BE2C (cell line): Measurements from ENCODE around the gene MALL.

Source experiments
- DNase-seq: peaks from one replicate; pipeline ENCODE4 v3.0.0-alpha.2; 2020
- H3K27me3 ChIP-seq: fragments of 250-450 bp; sonication (Bioruptor Pico); 2 replicates; pipeline ENCODE4 v1.5.1; 2020; ENCODE audit warnings: mild to moderate bottlenecking
- H3K36me3 ChIP-seq: fragments of 250-450 bp; sonication (Bioruptor Pico); 2 replicates; pipeline ENCODE4 v1.5.1; 2020; ENCODE audit warnings: mild to moderate bottlenecking
- H3K4me1 ChIP-seq: fragments of 250-450 bp; sonication (Bioruptor Pico); 2 replicates; pipeline ENCODE4 v1.5.1; 2020
- H3K4me3 ChIP-seq: 2 replicates; pipeline ENCODE4 v1.5.1; 2011; ENCODE audit warnings: low read depth, low read length
- H3K9me3 ChIP-seq: fragments of 250-450 bp; sonication (Bioruptor Pico); 2 replicates; pipeline ENCODE4 v1.5.1; 2020
- TF ChIP-seq, protein P1 (sequence below): IDR thresholded peaks from 2 replicates; pipeline ENCODE4 v1.5.1; 2012; ENCODE audit warnings: mild to moderate bottlenecking, low read depth, low read length

The MALL gene

GRCh38 chr2:110131166-110131565 is 15.5 kb upstream of the MALL start:
- no peak for DNase-seq
- Histone ChIP-seq H3K27me3 (no peaks in the 10 kb centered on the region), H3K4me3 (no peak overlapping the region), H3K4me1 (no peaks in the 10 kb centered on the region), H3K9me3 (no peaks in the 10 kb centered on the region), H3K36me3 (no peaks in the 10 kb centered on the region)
- TF ChIP-seq, protein P1, sequence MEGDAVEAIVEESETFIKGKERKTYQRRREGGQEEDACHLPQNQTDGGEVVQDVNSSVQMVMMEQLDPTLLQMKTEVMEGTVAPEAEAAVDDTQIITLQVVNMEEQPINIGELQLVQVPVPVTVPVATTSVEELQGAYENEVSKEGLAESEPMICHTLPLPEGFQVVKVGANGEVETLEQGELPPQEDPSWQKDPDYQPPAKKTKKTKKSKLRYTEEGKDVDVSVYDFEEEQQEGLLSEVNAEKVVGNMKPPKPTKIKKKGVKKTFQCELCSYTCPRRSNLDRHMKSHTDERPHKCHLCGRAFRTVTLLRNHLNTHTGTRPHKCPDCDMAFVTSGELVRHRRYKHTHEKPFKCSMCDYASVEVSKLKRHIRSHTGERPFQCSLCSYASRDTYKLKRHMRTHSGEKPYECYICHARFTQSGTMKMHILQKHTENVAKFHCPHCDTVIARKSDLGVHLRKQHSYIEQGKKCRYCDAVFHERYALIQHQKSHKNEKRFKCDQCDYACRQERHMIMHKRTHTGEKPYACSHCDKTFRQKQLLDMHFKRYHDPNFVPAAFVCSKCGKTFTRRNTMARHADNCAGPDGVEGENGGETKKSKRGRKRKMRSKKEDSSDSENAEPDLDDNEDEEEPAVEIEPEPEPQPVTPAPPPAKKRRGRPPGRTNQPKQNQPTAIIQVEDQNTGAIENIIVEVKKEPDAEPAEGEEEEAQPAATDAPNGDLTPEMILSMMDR, result no peak

DNA sequence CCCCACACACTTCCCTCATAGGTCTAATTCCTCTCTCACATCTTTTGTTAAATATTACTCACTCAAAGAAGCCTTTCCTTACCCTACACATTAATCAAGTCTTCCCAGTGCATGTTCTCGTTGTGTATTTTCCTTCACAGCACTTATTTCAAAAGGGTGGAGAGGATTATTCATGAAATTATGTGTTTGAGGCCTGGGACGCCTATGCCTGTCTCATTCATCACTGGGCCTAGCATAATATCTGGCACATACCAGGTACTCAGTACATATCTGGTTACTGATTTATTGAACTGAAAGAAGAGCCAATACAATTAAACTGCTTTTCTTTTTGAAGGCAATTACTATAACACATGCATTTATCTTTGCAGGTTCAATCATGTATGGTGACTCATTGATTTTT is 15.1 kb upstream of the MALL start:
- no peaks in the 10 kb centered on the region for H3K36me3 ChIP-seq
- H3K4me1 ChIP-seq, result no peaks in the 10 kb centered on the region
- no peaks in the 10 kb centered on the region for H3K9me3 ChIP-seq
- no peaks in the 10 kb centered on the region for H3K27me3 ChIP-seq
- H3K4me3 ChIP-seq, result no peak overlapping the region
- TF ChIP-seq, protein P1, result no peak
- DNase-seq, result no peak

DNA sequence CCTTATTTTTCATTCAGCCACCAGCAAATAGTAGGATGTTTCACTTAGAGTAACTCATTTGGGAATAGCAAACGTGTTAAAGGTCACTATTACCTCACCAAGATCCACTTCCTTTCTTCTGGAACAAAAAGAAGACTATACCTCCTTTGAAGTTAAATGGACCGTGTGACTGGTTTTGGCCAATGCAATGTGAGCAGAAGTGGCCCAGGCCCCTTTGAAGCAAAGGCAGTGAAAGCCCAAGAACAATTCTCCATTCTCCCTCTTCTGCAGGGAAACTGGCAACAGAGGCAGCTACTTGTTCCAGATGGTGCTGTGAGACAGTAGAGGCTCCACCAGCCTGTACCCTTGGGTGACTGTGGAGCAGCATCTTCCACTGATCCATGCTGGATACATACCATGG is 11.3 kb upstream of the MALL start:
- TF ChIP-seq, protein P1, result no peak
- Histone ChIP-seq H3K4me1 (no peaks in the 10 kb centered on the region), H3K36me3 (no peaks in the 10 kb centered on the region), H3K9me3 (no peaks in the 10 kb centered on the region), H3K27me3 (no peaks in the 10 kb centered on the region), H3K4me3 (no peak overlapping the region)
- no peak for DNase-seq

- no peak for DNase-seq
- H3K4me3 ChIP-seq, result no peak overlapping the region
Observed at GRCh38 chr2:110126086-110126773, 10.6 kb upstream of the MALL start.

DNA sequence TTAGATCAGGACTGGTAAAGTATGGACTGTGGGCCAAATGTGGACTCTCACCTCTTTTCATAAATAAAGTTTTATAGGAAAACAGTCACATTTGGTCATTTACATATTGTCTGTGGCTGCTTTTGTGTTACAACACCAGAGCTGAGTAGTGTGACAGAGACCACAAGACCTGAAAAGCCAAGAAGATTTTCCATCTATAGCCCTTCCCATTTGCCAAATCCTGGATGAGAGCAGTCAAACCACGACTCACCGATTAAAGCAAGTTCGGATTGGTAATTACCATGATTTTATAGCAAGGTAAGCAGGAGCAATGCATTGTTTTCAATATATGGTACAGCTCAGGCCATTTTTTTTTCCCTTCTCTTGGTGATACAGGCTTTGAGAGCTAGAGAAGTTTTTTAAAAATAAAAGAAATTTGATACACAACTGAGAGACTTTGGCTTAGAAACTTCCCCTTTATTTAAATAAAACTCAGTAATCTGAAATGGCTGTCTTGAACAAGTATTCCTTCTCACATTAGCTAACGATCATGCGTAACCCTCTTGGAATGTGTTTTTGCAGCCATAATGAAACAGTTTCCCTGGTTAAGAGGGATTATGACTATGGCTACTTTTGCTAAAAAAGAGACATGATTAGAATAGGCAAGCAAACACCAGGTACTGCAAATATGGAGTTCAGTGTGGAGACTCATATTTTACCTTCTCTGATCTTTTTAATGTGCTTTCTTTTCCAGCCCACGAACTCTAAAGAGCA is 9.5 kb upstream of the MALL start:
- TF ChIP-seq, protein P1, result no peak
- Histone ChIP-seq H3K4me1 (no peaks in the 10 kb centered on the region), H3K4me3 (no peak overlapping the region), H3K9me3 (no peaks in the 10 kb centered on the region), H3K27me3 (no peaks in the 10 kb centered on the region), H3K36me3 (no peaks in the 10 kb centered on the region)
- no peak for DNase-seq

More at GRCh38 chr2:110126086-110126773, 10.6 kb upstream of the MALL start:
- Histone ChIP-seq H3K36me3 (no peaks in the 10 kb centered on the region), H3K9me3 (no peaks in the 10 kb centered on the region), H3K27me3 (no peaks in the 10 kb centered on the region), H3K4me1 (no peaks in the 10 kb centered on the region)
- TF ChIP-seq, protein P1, result no peak
